HG03103 (cell line): ENCODE results near the gene PHF11.
"Not testable (repeated sequence)": the region's sequence is repeated elsewhere in the genome, so short reads cannot be mapped to it uniquely, and the experiment has no call there.

Source experiments
- ATAC-seq: cut with Tn5 transposase; IDR thresholded peaks from one replicate; pipeline ENCODE4 v1.9.1; 2021; ENCODE audit warnings: low read depth; ENCODE audit not compliant: unreplicated experiment

Gene PHF11

GRCh38 chr13:49543656-49544055 lies 47.9 kb downstream of the PHF11 start:
- ATAC-seq = no peak

DNA sequence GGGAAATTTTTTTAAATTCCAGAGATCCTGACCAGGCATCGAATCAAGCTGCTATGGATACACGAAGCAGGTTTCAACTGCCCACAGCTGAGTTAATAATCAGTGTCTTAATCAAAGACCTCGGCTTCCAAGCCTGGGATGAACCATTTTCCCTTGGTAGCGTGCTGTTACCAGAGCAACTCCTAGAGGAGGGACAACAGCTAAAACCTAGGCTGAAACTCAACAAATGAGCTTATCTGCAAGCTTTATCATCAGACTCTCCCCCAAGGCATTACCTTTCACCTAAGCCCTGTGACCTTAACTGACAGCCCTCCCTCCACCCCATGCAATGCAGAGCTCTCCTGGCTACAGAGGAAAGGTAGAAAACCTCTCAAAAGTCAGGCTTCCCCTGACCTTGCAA lies 49.9 kb downstream of the PHF11 start:
- ATAC-seq = no peak

- no peak for ATAC-seq
Observed at GRCh38 chr13:49546561-49546960, 50.8 kb downstream of the PHF11 start.

DNA sequence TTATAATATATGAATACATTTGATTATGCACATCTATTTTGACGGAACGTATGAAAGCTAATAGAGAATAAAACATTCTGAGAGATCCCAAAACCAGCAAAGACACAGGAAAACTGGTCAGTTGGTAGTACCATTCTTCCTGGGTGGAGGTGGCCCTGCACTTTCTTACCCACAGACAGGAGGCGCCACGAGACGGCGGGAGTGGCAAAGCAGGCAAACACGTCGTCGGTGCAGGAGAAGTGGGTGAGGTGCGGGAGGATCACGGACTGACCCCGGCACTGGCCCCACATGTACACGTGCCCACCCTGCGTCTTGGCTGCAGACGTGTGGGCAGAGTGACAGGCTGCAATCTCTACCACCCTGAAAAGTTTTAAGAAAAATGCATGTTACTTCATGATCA lies 53.5 kb downstream of the PHF11 start:
- ATAC-seq = no peak

DNA sequence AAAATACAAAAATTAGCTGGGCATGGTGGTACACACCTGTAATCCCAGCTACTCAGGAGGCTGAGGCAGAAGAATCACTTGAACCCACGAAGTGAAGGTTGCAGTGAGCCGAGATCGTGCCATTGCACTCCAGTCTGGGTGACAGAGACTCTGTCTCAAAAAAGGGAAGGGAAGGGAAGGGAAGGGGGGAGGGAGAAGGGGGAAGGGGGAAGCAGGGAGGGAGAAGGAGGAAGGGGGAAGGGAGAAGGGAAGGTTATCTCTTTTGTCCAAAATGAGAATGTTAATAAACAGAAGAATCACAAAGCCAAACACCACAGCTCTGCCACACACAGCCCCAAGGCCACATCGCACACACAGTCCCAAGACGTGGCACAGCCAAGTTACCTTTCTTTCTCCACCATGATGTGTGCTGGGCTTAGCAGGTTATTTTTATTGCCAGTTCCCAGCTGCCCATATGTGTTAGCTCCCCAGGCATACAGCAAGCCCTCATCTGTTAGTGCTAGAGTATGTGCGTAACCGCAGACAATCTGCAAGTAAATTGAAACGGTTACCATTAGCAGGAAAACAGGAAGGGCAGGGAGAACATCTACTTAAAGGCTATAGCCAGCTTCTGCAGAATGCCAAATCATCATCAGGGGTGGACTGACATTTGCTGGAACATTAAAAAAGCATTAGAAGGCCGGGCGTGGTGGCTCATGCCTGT lies 55.3 kb downstream of the PHF11 start:
- no peak for ATAC-seq

DNA sequence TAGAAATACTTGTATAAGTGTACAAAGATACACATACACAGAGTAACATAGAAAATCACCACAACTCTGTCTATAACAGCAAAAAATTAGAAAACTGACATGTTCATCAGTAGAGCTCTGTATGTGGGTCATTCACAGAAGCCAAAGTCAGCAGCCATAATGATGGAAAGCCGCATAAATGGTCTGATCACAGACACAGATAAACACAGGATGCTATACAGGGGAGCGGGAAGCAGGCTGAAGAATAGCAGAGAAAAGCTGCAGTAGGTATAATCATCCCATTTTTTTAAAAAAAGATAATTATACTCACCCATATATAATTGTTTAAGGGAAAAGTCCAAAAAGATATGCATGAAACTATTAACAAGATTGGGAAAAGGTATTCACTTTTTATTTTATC lies 58.1 kb downstream of the PHF11 start:
- ATAC-seq = no peak

GRCh38 chr13:49554387-49554786 lies 58.6 kb downstream of the PHF11 start:
- ATAC-seq = no peak

GRCh38 chr13:49559006-49559405 lies 63.3 kb downstream of the PHF11 start:
- ATAC-seq = no peak

- ATAC-seq = no peak
Observed at GRCh38 chr13:49560270-49561061, 64.7 kb downstream of the PHF11 start.

DNA sequence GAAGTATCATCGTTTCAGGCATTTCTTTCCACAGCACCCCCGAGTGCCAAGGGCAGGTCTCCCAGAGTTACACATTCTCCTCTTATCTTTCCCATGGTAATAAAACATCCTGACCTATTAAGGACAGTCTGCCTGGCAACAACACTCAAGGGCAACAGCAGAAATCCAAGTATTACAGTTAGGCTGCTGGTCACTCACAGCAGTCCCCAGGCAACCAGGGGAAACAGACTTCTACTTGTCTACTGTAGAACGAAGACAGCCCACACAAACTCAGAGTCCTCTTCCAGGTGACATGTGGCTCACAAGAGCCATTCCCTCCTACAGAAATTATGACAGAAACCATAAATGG lies 65.3 kb downstream of the PHF11 start:
- no peak for ATAC-seq

GRCh38 chr13:49563516-49563915 lies 67.8 kb downstream of the PHF11 start:
- ATAC-seq = no peak

- not testable (repeated sequence) for ATAC-seq
Observed at GRCh38 chr13:49565461-49565860, 69.7 kb downstream of the PHF11 start.

DNA sequence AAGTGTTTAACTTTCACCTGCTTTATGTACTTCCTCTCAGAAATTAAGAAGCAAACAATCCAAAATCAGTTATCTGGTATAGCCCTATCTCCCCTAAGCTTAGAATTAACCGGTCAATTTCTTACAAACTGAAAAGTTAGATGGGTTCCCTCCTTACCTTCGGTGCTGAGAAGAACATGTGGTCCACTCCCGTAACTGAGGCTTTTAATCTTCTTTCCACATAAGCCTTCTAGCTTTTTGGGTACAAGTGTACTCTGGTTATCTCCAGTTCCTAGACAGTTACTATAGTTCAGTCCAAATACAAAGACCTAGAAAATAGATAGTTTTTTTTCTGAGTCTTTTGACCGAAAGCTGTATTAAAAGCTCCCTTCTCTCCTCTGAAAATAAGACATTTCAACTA lies 70.7 kb downstream of the PHF11 start:
- no peak for ATAC-seq

DNA sequence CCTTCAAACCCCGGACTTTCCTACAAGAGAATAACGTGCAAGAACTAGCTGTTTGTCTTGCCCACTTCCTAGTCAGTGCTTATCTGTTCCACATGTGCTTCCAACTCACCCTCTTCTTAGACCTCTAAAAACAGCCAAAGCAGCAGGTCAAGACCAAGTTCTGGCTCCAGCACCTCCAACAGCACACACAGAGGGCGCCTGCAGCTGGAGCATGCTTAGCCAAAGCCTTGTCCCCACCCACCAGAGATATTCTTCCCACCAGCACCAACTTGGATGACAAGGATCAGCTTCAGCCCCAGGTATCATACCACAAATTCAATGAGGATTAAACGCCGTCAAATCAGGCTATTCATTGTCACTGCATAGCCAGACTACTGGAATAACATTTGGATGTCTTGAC lies 71.7 kb downstream of the PHF11 start:
- no peak for ATAC-seq

DNA sequence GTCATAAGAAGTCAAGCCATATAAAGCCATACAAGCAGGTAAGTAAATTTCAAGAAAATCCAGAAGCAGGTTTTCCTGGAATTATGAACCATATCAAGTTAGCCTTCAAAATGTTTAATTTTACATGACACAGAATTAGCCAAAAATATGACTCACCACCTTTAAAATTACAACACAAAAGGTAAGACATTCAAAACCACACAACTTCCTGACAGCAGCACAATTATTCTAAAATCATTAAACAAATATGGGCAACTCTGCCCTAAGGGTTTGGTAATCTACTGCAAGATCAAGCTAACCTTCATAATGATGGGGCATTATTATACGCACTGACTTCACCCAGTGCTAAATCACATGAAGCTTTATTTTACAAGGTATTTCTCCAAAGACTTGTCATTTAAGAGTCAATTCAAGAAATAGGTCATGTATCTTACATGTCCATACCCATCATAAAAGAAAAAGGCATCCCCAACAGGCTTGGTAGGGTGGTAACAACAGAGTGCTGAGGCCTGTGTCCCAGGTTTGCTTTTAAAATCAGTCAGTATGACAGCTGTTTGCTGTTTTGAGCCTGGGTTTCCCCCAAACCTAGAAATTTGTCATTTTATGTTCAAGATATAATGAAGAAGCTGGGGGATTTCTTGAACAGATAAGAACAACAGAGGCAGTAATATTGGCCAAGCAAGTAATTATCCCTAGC lies 74.4 kb downstream of the PHF11 start:
- no peak for ATAC-seq

DNA sequence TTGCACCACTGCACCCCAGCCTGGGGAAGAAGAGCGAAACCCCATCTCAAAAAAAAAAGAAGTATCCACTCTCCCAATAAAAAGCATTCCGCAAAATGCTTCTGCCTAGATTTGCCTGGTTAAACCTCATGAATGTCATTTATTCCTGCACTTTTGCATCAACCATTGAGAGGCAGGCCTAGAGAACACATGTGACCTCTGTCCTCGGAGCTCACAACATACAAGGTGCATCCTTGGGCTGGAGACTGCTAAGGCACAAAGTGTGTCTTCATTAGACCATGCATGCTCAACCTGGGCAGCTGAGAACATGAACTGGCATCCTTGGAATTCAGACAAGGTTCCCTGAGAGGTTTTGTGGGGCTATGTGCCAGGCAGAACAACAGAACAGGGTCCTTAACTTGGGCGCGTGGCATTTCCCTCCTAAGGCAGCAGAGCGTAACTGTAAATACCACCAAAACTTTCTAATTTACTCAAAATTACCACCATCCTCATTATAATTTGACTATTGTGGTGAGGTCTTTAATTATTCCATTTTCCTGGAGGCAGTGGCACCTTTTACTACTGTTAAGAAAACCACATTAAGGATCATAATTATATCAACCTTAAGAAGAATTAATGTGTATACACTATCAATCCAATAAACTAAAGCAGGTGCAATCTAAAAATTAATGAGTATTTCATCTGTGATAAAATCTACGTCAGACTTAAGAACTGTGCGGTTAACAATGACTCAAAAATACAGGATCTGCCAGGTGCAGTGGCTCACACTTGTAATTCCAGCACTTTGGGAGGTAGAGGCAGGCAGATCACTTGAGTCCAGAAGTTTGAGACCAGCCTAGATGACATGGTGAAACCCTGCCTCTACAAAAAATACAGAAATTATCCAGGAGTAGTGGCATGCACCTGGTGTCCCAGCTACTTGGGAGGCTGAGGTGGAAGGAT lies 75.8 kb downstream of the PHF11 start:
- no peak for ATAC-seq
